Activated naive CD4-positive, alpha-beta T cell treated with Interleukin-2 at 50 U/mL for 16 hours (primary cell): ENCODE data around the gene SDE2.
"Not testable (repeated sequence)": the region's sequence is repeated elsewhere in the genome, so short reads cannot be mapped to it uniquely, and the experiment has no call there.

Experiments
- DNase-seq: peaks from one replicate; pipeline ENCODE4 v3.0.0-alpha.2; 2020

SDE2 gene

GRCh38 chr1:225941187-225941941 lies 57.8 kb downstream of the SDE2 start, which contains the start of gene LEFTY2:
Gene LEFTY2, minus strand, starts transcription at chr1:225941220. Its CDS starts 80 bp downstream, at chr1:225941140.
- no peak for DNase-seq

GRCh38 chr1:225940385-225941151 lies 58.6 kb downstream of the SDE2 start:
- DNase-seq: no peak

- not testable (repeated sequence) for DNase-seq
These were observed 59.2 kb downstream of the SDE2 start for GRCh38 chr1:225939939-225940310.

- DNase-seq: not testable (repeated sequence)
These were observed 59.8 kb downstream of the SDE2 start for GRCh38 chr1:225939097-225939938.

GRCh38 chr1:225937048-225937968 lies 61.8 kb downstream of the SDE2 start:
- DNase-seq: no peak

- no peak for DNase-seq
These were observed 62.6 kb downstream of the SDE2 start for GRCh38 chr1:225936523-225936922.

- DNase-seq: not testable (repeated sequence)
These were observed 63.1 kb downstream of the SDE2 start for GRCh38 chr1:225936086-225936485.

- DNase-seq: no peak
These were observed 64.4 kb downstream of the SDE2 start for GRCh38 chr1:225934711-225935110.

- DNase-seq: no peak
These were observed 66.1 kb downstream of the SDE2 start for GRCh38 chr1:225933072-225933471.
